ENCODE results near the gene VPS50. TPM values are rescaled to one million over a fixed set of nuclear protein-coding genes. Genes with fewer than 3 reads are reported as not detected.

The VPS50 gene
- polyA plus RNA-seq, 3 donors: 7.6 to 12.6 (median 9.5) TPM

DNA sequence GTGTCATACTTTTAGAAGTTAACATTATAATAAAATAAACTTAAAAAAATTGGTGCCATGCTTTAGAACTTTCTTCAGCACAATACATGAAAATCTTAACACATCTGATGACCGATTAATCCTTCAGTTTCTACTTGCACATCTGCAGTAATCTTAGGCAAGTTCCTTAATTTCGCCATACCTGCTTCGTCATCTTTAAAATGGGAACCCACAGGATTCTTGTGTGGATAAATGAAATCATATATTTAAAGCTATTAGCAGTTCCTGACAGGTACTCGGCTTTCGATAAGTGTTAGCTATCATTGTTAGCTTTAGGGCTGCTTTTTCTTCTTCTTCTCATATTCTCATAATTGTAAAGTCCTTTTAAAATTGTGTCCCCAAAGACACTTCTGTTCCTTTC lies 907 bp upstream of the VPS50 start:
- H3K9me3 ChIP-seq (replicated peaks in 1 of 2; ENCODE audit: control insufficient read depth in 1 of 2, insufficient read depth in 1 of 2, low read length in 2 of 2): no peaks in the 10 kb centered on the region
- H3K27me3 ChIP-seq (ENCODE audit: control insufficient read depth in 2 of 2, insufficient read depth in 2 of 2, low read length in 2 of 2): peaks cover 0 to 6% of the 10 kb centered on the region in 2 donors
- Mint-ChIP-seq H3K36me3 (no peaks in the 10 kb centered on the region), H3K27me3 (ENCODE audit: low read depth in 3 of 3) (peaks cover 0 to 7% (median 6%) of the 10 kb centered on the region in 3 donors), H3K4me3 (peak overlapping the region; percentile 94 to 97), H3K27ac (peak overlapping the region in 1 of 7 donors; percentile 86), H3K9me3 (no peaks in the 10 kb centered on the region), H3K4me1 (peaks cover 17% of the 10 kb centered on the region)
- intact Hi-C loops (cut with micrococcal nuclease): no loop called here
- peak; percentile 36 to 78 (median 62) for DNase-seq
- H3K4me1 ChIP-seq (ENCODE audit: control insufficient read depth in 1 of 2, insufficient read depth in 2 of 2, low read length in 2 of 2): peaks cover 16 to 19% of the 10 kb centered on the region in 2 donors
- TF ChIP-seq, protein P1, sequence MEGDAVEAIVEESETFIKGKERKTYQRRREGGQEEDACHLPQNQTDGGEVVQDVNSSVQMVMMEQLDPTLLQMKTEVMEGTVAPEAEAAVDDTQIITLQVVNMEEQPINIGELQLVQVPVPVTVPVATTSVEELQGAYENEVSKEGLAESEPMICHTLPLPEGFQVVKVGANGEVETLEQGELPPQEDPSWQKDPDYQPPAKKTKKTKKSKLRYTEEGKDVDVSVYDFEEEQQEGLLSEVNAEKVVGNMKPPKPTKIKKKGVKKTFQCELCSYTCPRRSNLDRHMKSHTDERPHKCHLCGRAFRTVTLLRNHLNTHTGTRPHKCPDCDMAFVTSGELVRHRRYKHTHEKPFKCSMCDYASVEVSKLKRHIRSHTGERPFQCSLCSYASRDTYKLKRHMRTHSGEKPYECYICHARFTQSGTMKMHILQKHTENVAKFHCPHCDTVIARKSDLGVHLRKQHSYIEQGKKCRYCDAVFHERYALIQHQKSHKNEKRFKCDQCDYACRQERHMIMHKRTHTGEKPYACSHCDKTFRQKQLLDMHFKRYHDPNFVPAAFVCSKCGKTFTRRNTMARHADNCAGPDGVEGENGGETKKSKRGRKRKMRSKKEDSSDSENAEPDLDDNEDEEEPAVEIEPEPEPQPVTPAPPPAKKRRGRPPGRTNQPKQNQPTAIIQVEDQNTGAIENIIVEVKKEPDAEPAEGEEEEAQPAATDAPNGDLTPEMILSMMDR (IDR thresholded peaks at IDR 0.05): no peak
- WGBS (ENCODE audit: insufficient coverage): no CpG with 5 or more reads among the region's 5 CpGs
- H3K36me3 ChIP-seq (replicated peaks in 1 of 2; ENCODE audit: control insufficient read depth in 1 of 2, insufficient read depth in 2 of 2, low read length in 2 of 2): no peaks in the 10 kb centered on the region
- H2AFZ ChIP-seq (ENCODE audit: insufficient read depth, low read depth, low read length, poor library complexity, severe bottlenecking): peak overlapping the region; percentile 96
- H3K9ac ChIP-seq (ENCODE audit: insufficient read depth, low read length, poor library complexity, severe bottlenecking): no peak overlapping the region
- H3K4me3 ChIP-seq (replicated peaks in 1 of 3; ENCODE audit: low read depth in 2 of 3, low read length in 3 of 3): peak overlapping the region; percentile 92 to 100 (median 98)
- H3K27ac ChIP-seq (ENCODE audit: low read depth in 1 of 2, low read length in 2 of 2): no peak overlapping the region
- peaks cover 10% of the 10 kb centered on the region for H4K20me1 ChIP-seq (ENCODE audit: insufficient read depth, low read length)
- peaks cover 39% of the 10 kb centered on the region for H3K79me2 ChIP-seq (ENCODE audit: insufficient read depth, low read length)
- peak overlapping the region; percentile 84 for H3K4me2 ChIP-seq (replicated peaks; ENCODE audit: extremely low read depth, low read length, poor library complexity, severe bottlenecking)

GRCh38 chr7:93232673-93233018 lies 480 bp downstream of the VPS50 start:
- H3K4me3 ChIP-seq (replicated peaks in 1 of 3; ENCODE audit: low read depth in 2 of 3, low read length in 3 of 3): peak overlapping the region; percentile 92 to 100 (median 98)
- TF ChIP-seq, protein P1 (IDR thresholded peaks at IDR 0.05): no peak

More at GRCh38 chr7:93232673-93233018, 480 bp downstream of the VPS50 start:
- Mint-ChIP-seq H3K4me1 (peaks cover 17% of the 10 kb centered on the region), H3K9me3 (no peaks in the 10 kb centered on the region), H3K4me3 (peak overlapping the region; percentile 94 to 97), H3K27ac (peak overlapping the region; percentile 75 to 96 (median 95)), H3K36me3 (no peaks in the 10 kb centered on the region), H3K27me3 (ENCODE audit: low read depth in 3 of 3) (peaks cover 0 to 7% (median 4%) of the 10 kb centered on the region in 3 donors)
- no peaks in the 10 kb centered on the region for H3K36me3 ChIP-seq (replicated peaks in 1 of 2; ENCODE audit: control insufficient read depth in 1 of 2, insufficient read depth in 2 of 2, low read length in 2 of 2)
- H3K27me3 ChIP-seq (ENCODE audit: control insufficient read depth in 2 of 2, insufficient read depth in 2 of 2, low read length in 2 of 2): peaks cover 0 to 6% of the 10 kb centered on the region in 2 donors
- peak overlapping the region; percentile 84 for H3K4me2 ChIP-seq (replicated peaks; ENCODE audit: extremely low read depth, low read length, poor library complexity, severe bottlenecking)
- peaks cover 16 to 19% of the 10 kb centered on the region in 2 donors for H3K4me1 ChIP-seq (ENCODE audit: control insufficient read depth in 1 of 2, insufficient read depth in 2 of 2, low read length in 2 of 2)
- intact Hi-C loops (cut with micrococcal nuclease): no loop called here
- WGBS (ENCODE audit: insufficient coverage): 11% methylated on average over 4 of the region's 8 CpGs
- H2AFZ ChIP-seq (ENCODE audit: insufficient read depth, low read depth, low read length, poor library complexity, severe bottlenecking): peak overlapping the region; percentile 96
- no peaks in the 10 kb centered on the region for H3K9me3 ChIP-seq (replicated peaks in 1 of 2; ENCODE audit: control insufficient read depth in 1 of 2, insufficient read depth in 1 of 2, low read length in 2 of 2)
- peak overlapping the region; percentile 75 for H3K9ac ChIP-seq (ENCODE audit: insufficient read depth, low read length, poor library complexity, severe bottlenecking)
- peaks cover 50% of the 10 kb centered on the region for H3K79me2 ChIP-seq (ENCODE audit: insufficient read depth, low read length)
- H4K20me1 ChIP-seq (ENCODE audit: insufficient read depth, low read length): peaks cover 15% of the 10 kb centered on the region
- H3K27ac ChIP-seq (ENCODE audit: low read depth in 1 of 2, low read length in 2 of 2): peak overlapping the region; percentile 34 to 76
- DNase-seq: peak; percentile 5 to 31 (median 7)

Data from CD14-positive monocyte (primary cell).